Effector memory CD4-positive, alpha-beta T cell (primary cell): Measurements from ENCODE around the gene SYN1.

ENCODE experiments used
- DNase-seq, 3 donors: peaks; one replicate each; pipeline ENCODE4 v3.0.0-alpha.2; 2020
- H3K27ac ChIP-seq: 2 replicates; pipeline ENCODE4 v1.7.0; 2013; ENCODE audit warnings: mild to moderate bottlenecking, low read length, moderate library complexity; ENCODE audit not compliant: insufficient read depth, poor library complexity, severe bottlenecking
- H3K27me3 ChIP-seq: replicated peaks from 2 replicates; pipeline ENCODE4 v1.7.0; 2013; ENCODE audit warnings: mild to moderate bottlenecking, low read length; ENCODE audit not compliant: insufficient read depth, control insufficient read depth, poor library complexity, severe bottlenecking
- H3K36me3 ChIP-seq: 2 replicates; pipeline ENCODE4 v1.7.0; 2013; ENCODE audit warnings: mild to moderate bottlenecking, low read length, moderate library complexity; ENCODE audit not compliant: control insufficient read depth, insufficient read depth
- H3K4me1 ChIP-seq: 2 replicates; pipeline ENCODE4 v1.7.0; 2013; ENCODE audit warnings: low read length, mild to moderate bottlenecking; ENCODE audit not compliant: control insufficient read depth, insufficient read depth, poor library complexity, severe bottlenecking
- H3K4me3 ChIP-seq: 2 replicates; pipeline ENCODE4 v1.7.0; 2013; ENCODE audit warnings: low read length, low read depth, mild to moderate bottlenecking; ENCODE audit not compliant: insufficient read depth, poor library complexity, severe bottlenecking
- H3K9me3 ChIP-seq: 2 replicates; pipeline ENCODE4 v1.7.0; 2013; ENCODE audit warnings: mild to moderate bottlenecking, low read length, moderate library complexity; ENCODE audit not compliant: control insufficient read depth

SYN1 gene

DNA sequence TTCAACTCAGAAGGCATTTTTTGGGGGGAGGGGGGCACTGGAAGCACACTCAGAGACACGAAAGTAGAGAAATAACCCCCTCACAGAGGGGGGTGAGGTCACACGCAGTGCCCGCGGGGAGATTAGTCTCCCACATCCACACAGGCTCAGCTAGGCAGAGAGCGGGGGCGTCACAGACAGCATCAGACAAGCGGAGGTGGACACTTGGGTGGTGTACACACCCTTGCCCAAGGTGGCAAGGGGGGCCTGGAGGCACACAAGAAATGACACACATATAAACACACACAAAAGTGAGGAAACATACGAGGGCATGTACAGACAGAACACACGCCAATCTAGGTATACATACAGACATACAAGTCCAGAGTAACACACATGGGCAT is 637 bp upstream of the SYN1 start:
- Histone ChIP-seq H3K36me3 (no peaks in the 10 kb centered on the region), H3K27me3 (no peaks in the 10 kb centered on the region), H3K4me1 (peaks cover 3% of the 10 kb centered on the region), H3K27ac (no peak overlapping the region), H3K4me3 (no peak overlapping the region), H3K9me3 (no peaks in the 10 kb centered on the region)
- DNase-seq: no peak

DNA sequence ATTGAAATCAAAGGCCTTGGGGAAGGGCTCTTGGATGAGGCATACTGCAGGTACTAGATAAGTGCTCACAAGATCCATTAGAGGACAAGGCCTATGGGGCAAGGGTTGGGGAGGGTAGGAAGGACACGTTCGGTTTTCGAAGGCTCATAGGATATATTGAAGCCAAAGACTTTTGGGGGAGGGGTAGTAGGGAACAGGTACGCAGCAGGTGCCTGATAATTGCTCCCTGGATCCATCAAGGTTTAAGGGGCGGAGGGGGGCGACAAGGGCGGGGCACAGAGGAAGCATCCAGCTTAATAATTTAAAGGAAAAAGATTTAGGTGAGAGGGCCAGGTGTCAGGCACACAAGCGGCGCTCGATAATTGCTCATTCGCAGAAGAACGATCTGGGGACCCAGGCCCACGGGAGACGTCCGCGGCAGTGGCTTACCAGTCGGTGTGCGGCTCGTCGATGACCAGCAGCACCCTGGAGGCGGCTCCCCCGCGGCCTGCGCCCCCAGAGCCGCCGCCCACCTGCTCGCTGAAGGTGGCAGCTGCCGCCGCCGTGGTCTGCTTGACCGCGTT is 653 bp downstream of the SYN1 start:
- Histone ChIP-seq H3K4me3 (no peak overlapping the region), H3K36me3 (no peaks in the 10 kb centered on the region), H3K27ac (no peak overlapping the region), H3K9me3 (no peaks in the 10 kb centered on the region), H3K4me1 (peaks cover 2% of the 10 kb centered on the region), H3K27me3 (no peaks in the 10 kb centered on the region)
- no peak for DNase-seq

DNA sequence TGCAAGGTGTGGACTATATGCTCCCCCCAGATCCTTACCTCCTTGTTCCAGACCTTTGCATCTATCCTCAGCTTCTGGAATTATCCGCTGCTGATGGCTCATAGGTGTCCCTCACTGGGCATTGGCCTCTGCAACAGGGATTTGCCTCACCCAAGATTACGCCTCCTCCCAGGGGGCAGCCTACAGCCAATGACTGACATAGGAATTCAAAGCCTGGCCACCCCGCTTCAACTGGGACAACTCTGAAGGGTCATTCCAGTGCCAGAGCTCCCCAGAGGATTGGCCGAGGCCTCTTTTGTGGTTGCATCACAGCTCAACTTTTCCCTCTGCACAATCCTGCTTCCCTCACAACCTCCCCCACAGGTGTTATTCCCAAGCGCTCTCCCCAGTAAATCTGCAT is 5.0 kb downstream of the SYN1 start:
- Histone ChIP-seq H3K27me3 (no peaks in the 10 kb centered on the region), H3K27ac (no peak overlapping the region), H3K4me1 (no peaks in the 10 kb centered on the region), H3K9me3 (no peaks in the 10 kb centered on the region), H3K36me3 (no peaks in the 10 kb centered on the region), H3K4me3 (no peak overlapping the region)
- no peak for DNase-seq

DNA sequence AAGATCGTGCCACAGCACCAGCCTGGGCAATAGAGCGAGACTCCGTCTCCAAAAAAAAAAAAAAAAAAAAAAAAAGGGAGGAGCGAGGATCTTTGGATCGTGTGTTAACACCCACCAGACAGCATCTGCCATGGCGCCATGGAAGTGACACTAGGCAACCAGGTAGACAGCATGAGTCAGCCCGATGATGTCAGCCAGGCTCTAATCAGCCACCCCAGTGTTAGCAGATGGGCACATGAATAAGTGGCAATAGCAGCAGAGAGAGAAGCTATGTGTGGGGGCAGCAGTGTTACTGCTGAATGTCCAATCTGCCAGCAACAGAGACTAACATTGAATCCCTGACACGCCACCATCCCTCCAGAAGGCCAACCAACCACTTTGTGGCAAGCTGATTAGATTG is 6.6 kb downstream of the SYN1 start:
- Histone ChIP-seq H3K4me1 (no peaks in the 10 kb centered on the region), H3K27me3 (no peaks in the 10 kb centered on the region), H3K4me3 (no peak overlapping the region), H3K9me3 (no peaks in the 10 kb centered on the region), H3K27ac (no peak overlapping the region), H3K36me3 (no peaks in the 10 kb centered on the region)
- DNase-seq: no peak

DNA sequence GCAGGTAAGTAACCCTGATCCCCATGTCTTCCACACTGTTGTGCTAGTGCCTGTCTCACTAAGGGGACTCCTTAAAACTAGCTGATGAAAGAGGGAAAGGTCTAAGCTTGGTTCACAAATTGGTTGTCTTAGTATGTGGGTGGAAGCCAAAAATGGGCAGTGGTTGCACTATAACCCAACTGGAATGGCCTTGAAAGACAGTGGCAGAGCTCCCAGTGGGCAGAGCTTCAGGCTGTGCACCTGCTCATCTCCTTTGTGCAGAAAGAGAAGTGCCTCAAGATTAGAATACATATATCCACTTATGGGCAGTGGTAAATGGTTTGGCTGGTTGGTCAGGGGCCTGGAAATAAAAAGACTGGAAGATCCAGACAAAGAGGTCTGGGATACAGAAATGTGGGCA is 7.2 kb downstream of the SYN1 start:
- Histone ChIP-seq H3K36me3 (no peaks in the 10 kb centered on the region), H3K27me3 (no peaks in the 10 kb centered on the region), H3K27ac (no peak overlapping the region), H3K4me1 (no peaks in the 10 kb centered on the region), H3K9me3 (no peaks in the 10 kb centered on the region), H3K4me3 (no peak overlapping the region)
- no peak for DNase-seq

DNA sequence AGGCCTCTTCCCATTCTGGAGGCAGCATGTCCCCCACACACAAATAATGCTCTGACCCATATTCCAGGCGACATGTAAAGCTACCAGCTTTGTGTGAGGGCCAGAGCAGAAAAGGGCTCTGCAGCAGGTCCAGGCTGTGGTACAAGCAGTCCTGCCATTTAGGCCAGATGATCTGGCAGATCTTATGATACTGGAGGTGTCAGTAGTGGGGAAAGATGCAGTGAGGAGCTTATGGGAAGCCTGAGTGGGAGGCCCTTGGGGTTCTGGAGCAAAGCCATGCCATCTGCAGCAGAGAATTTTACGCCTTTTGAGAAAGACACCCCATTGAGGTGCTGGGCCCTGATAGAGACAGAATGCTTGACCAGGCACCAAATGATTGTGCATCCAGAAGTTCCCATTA is 7.7 kb downstream of the SYN1 start:
- DNase-seq: no peak
- H3K27ac ChIP-seq: no peak overlapping the region
- H3K4me3 ChIP-seq: no peak overlapping the region
- H3K9me3 ChIP-seq: no peaks in the 10 kb centered on the region
- no peaks in the 10 kb centered on the region for H3K4me1 ChIP-seq
- H3K36me3 ChIP-seq: no peaks in the 10 kb centered on the region
- H3K27me3 ChIP-seq: no peaks in the 10 kb centered on the region

DNA sequence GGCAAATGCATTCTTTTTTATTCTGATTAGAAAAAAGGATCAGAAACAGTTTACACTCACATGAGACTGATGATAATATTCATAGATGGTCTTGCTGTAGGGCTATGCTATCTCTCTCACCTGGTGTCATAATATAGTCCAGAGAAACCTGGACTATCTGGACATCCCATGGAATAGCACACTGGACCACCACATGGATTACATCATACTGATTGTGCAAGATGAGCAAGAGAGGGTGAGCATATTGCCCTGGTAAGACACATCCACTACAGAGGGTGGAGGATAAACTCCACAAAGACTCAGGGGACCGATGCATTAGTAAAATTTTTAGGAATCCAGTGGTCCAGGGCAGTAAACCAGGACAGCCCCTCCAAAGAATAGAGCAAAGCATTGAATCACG is 8.2 kb downstream of the SYN1 start:
- no peaks in the 10 kb centered on the region for H3K27me3 ChIP-seq
- no peak overlapping the region for H3K4me3 ChIP-seq
- no peaks in the 10 kb centered on the region for H3K9me3 ChIP-seq
- no peaks in the 10 kb centered on the region for H3K36me3 ChIP-seq
- H3K4me1 ChIP-seq: no peaks in the 10 kb centered on the region
- no peak overlapping the region for H3K27ac ChIP-seq
- no peak for DNase-seq

DNA sequence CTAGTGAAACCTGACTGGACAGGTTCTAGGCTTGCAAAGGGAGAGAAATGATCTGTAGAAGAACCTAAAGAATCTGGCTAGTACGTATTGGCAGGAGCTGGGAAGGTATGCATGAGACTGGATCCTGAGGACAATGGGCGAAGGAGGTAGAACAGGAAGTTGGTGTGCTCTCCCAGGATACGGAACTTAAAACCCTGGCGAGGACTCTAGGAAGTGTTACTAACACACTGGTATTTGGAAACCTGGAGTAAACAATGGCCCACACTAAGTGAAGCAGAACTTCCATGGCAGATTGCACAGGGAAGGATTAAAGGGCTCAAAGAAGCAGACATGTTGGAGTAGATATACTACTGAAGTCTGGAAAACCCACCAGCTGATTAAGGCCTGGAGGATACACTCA is 9.1 kb downstream of the SYN1 start:
- Histone ChIP-seq H3K4me3 (no peak overlapping the region), H3K36me3 (no peaks in the 10 kb centered on the region), H3K27me3 (no peaks in the 10 kb centered on the region), H3K27ac (no peak overlapping the region), H3K4me1 (no peaks in the 10 kb centered on the region), H3K9me3 (no peaks in the 10 kb centered on the region)
- DNase-seq: no peak

DNA sequence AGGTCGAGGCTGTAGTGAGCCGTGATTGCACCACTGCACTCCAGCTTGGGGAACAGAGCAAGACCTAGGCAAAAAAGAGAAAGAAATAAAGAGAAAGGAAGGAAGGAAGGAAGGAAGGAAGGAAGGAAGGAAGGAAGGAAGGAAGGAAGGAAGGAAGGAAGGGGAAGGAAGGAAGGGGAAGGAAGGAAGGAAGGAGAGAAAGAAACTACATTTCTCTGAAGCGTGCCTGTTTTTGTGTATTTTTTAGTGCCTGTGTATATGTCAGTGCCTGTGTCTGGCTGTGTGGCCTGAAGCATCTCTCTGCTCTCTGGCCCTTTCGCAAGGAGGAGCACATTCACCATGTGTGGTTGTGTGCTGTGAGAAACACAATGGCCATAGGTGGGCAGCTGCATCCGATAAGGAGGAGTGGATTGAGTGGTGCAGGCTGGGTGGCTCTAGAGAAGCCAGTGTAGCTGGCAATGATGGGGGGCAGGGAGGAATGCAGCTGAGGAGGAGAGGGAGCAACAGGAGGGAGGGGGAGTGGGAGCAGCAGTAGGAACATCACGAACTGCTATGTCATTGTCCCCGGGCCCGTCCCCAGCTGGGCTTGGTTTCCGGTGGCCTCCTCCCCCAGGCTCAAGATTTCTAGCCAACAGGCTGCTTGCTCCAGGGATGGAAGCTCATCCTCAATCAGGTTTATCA is 11.4 kb downstream of the SYN1 start:
- no peaks in the 10 kb centered on the region for H3K36me3 ChIP-seq
- H3K27ac ChIP-seq: no peak overlapping the region
- H3K4me1 ChIP-seq: no peaks in the 10 kb centered on the region
- DNase-seq: no peak
- H3K4me3 ChIP-seq: no peak overlapping the region
- H3K27me3 ChIP-seq: no peaks in the 10 kb centered on the region
- H3K9me3 ChIP-seq: no peaks in the 10 kb centered on the region

DNA sequence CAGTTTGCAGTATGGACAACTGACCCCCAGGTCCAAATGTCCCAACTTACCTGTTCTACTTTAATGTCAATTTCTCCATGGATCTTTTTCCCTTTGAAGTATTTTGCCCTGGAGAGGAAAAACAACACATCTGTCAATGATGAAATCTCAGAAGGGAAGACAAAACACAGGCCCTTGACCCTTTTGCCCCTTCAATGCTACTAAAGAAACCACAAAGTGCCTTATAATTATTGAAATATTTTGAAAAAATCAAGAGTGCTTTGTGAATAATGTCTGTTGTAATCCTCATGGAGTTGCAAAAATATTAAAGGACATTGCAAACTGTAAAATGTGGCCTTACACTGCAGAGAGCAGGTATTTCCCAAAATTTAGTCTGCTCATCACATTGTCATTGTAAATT is 12.6 kb downstream of the SYN1 start:
- no peak for DNase-seq
- Histone ChIP-seq H3K4me3 (no peak overlapping the region), H3K27me3 (no peaks in the 10 kb centered on the region), H3K4me1 (no peaks in the 10 kb centered on the region), H3K27ac (no peak overlapping the region), H3K9me3 (no peaks in the 10 kb centered on the region), H3K36me3 (no peaks in the 10 kb centered on the region)
